NK-92 treated with Interleukin-12 subunit alpha and Interleukin-12 subunit beta, amount 100 ng/mL, for 24 hours (cell line): Measurements from ENCODE around the gene TTC34.
"Not testable (repeated sequence)": the region's sequence is repeated elsewhere in the genome, so short reads cannot be mapped to it uniquely, and the experiment has no call there.

ENCODE experiments used
- DNase-seq: peaks from one replicate; lab custom pipeline; 2025; lab: John Stamatoyannopoulos, UW

The TTC34 gene

GRCh38 chr1:2796890-2797740, 4.4 kb downstream of the TTC34 start:
- DNase-seq = no peak

DNA sequence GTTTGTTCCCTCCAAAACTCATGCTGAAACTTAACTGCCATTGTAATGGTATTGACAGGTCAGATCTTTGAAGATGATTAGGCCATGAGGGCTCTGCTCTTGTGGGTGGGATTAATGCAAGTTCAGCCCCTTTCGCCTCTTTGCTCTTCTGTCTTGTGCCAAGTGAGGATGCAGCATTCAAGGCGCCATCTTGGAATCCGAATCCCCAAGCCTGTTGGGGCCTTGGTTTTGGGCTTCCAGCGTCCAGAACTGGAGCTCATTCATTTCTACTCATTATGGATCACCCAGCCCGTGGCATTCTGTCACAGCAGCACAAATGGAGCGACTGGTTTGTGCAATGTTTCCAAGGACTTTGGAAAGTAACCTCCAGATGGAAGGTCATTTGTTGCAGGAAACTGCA, 5.6 kb downstream of the TTC34 start:
- DNase-seq = no peak

DNA sequence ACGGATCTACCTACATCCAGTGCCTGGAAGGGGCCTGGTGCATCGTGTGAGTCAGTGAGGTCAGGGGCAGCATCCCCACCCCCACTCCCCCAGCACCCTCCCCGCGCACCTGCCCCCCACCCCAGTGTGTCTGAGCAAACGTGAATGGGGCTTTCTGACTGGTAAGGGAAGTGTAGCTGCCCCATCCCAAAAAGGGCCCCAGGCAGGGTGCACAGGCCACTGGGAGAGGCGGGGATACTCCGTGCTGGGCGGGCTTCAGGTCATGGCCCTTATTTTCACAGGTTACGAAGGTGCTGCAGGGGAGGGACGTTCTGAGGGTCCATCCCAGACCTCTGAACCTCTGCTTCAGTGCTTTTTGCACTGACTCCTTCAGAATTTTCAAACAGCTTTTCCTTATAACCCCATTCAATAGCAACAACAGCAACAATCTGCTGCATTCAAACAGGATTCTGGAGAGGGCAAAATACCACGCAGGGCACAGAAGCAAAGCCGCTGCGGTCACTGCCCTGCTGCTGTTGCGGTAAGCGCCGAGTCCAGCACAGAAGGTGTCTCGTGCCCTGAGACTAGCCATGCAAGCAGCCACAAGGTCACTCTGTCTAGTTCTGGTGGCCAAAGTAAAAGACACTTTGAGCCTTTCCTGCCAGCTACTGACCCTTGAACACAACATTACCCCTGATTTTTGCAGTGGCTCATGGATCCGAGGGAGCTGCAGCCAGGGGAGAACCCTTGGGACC, 10.3 kb downstream of the TTC34 start:
- DNase-seq = no peak

DNA sequence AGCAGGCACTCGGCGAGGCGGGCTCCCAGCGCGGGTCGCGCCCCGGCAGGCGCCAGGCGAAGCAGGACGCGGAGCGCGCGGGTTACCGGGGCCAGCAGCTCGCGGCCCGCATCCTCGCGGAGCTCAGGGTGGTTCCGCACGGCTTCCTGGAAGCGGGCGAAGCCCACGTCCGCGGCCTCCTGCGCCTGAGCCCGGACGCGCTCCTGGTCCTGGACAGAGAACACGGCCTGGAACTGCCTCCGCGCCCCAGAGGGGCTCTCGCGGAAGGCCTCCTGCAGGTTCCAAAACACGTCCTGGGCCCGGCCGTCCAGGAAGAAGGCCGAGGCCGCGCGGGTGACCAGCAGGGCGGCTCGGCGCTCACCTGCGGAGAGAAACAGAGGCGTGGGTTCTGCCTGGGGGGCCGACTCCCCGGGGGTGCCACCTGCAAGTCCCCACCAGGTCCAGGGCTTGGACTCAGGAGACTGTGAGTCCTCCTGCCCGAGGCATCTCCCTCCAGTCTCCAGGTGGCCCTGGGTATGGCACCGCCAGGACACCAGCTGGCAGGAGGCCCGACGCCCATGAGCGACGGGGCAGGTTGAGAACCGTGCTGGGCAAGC, 11.4 kb downstream of the TTC34 start:
- DNase-seq = no peak

DNA sequence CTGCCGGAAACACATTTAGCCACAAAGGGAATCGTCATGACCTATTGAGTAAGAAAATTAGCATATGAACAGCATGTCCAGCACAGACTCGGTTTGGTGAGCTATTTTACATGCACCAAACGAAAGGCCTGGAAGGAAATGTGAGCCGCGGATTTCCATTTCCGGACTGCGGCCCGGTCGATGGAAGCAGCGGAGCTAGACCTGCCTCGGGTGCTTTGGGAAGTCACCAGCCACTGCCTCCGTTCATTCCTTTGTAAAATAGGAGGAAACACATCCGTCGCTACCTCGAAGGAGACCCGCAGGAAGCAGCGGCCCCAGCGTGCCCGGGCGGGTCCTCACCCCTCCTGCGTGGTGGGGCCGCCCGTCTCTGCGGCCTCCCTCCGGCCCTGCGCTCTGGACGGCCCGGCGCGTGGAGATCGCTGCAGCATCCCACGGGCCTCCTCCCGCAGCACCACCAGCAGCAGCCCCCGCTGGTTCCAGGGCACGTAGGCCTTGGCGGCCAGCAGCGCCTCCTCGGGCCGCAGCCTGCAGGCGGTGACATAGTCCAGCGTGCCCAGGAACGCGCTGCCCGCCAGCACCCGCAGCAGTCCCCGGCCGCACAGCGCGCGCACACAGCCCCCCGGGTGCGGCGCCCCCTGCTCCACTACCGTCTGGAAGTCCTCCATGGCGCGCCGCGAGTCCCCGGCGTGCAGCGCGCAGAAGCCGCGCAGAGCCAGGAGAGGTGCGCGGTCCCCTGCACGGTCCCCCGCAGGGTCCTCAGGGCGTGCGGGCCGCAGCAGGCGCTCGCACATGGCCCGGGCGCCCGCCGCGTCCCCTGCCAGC, 12.1 kb downstream of the TTC34 start:
- no peak for DNase-seq

DNA sequence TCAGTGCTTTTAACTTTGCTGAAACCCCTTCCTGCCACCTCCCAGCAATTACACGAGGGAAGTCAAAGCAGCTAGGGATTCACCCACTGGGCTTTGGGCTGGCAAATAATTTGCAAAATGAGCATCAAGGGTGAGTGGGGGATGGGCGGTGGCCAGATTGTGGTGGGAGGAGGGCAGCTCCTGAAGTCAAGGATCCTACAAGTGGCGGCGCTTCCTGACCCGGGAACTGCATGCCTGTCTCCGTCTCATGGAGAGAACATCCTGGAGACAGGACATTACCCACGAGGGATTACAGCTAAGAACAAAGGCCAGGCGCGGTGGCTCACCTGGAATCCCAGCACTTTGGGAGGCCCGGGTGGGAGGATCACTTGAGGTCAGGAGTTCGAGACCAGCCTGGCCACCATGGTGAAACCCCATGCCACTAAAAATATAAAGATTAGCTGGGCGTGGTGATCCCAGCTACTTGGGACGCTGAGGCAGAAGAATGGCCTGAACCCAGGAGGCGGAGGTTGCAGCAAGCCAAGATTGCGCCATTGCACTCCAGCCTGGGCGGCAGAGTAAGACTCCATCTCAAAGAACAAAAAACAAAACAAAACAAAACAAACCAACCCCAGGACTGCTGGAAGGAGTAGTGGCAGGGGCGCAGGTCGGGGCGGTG, 12.9 kb downstream of the TTC34 start:
- DNase-seq = no peak

DNA sequence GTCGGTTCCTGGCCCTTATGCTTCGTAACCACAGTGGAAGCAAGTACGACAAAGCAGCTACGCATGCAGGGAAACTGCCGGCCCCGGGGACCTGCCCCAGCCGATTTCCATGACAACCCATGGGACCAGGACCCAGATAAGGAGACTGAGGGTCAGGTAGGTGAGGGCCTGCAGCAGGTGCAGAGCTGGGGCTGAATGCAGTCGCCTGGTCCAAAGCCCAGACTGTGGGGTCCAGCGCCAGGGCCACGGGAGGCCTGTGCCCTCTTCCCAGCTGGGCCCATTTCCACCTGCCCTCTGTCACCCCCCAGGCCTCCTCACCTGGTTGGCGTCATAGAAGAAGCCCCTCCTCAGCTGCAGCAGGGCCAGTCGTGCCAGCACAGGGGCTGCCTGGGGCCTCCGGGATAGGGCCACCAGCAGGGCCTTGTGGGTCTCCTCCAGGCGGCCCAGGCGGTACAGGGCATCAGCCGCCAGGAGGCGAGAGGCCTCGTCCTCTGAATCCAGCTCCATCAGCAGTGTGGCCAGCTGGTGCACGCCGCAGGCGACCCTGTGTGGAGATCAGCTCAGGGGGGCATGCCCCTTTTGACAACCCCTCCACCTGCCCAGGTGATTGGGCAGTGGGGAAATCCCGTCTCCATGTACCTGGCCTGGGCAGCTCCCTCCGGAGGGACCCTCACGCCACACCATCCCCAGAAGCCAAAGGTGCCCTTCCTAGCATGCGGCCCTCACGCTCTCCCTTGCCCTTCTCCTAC, 14.2 kb downstream of the TTC34 start:
- no peak for DNase-seq

GRCh38 chr1:2786329-2787162, 14.9 kb downstream of the TTC34 start:
- DNase-seq = no peak

DNA sequence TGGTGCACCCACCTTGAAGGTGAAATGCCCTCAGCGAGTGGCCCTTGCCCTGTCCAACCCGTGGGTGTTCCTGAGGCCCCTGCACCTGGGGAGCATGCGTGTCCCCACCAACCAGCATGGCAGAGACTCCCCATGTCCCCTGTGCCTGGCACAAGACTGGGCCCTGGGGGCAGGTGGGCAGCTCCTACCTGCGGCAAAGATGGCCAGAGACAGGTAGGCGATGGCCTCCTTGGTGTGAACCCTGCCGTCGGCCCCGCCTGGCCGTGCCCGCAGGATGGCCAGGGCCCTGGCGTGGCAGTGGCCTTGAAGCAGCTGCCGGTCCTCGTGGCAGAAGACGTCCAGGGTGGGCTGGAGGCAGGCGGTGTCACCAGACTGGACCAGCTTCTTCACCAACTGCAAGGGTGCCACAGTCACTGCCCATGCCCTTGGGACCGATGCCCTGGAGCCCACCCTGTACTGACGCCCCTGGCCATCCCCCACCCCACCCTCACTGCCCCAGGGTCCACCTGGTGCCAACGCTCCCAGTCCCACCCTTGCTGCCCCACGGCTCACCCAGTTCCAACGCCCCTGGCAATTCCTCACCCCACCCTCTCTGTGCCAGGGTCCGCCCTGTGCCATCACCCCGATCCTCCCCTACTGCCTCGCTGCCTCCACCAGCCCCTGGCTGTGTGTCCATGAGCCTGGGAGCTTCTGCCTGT, 15.7 kb downstream of the TTC34 start:
- DNase-seq = no peak

GRCh38 chr1:2784854-2785630, 16.5 kb downstream of the TTC34 start:
- DNase-seq = no peak

GRCh38 chr1:2783435-2784397, 17.8 kb downstream of the TTC34 start:
- no peak for DNase-seq

GRCh38 chr1:2783069-2783434, 18.4 kb downstream of the TTC34 start:
- DNase-seq = no peak

GRCh38 chr1:2781627-2782026, 19.9 kb downstream of the TTC34 start:
- DNase-seq = no peak

- no peak for DNase-seq
Measured at GRCh38 chr1:2778220-2778592, 23.3 kb downstream of the TTC34 start.

DNA sequence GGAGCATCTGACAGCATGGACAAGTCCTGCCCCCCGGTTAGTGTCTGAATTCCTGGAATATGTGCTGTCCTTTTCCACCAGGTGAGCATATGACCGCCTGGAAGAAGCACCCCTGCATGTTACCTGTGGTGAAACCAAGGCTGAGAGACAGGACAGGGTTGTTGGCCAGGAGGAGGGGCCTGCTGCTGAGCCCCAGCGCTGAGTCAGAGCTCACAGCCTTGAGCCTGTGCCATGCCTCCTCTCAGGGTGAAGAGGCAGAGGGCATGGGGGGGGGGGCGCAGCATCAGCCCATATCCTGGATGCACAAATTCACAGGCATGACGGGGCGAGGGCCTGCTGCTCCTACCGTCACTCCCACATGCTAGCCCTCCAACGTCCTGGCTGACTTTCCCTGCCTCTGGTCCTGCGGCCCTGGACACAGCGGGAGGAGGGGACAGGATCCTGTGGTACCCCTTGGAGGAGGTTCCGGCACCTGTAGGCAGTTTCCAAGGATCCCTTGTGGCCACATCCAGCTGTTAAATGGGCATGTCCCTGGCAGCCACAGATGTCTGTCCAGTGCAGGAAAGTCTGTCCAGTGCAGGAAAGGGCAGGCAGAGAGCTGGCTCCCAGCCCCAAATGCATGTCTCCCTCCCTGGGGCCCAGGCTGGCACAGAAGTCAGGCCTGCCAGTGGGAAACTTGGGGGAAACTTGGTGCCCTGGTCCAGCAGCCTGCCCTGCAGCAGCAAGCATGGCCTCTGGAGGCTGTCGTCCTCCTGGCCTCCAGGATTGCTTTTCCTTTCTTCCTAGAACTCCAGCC, 23.9 kb downstream of the TTC34 start:
- DNase-seq = no peak

GRCh38 chr1:2775333-2775732, 26.2 kb downstream of the TTC34 start:
- not testable (repeated sequence) for DNase-seq

DNA sequence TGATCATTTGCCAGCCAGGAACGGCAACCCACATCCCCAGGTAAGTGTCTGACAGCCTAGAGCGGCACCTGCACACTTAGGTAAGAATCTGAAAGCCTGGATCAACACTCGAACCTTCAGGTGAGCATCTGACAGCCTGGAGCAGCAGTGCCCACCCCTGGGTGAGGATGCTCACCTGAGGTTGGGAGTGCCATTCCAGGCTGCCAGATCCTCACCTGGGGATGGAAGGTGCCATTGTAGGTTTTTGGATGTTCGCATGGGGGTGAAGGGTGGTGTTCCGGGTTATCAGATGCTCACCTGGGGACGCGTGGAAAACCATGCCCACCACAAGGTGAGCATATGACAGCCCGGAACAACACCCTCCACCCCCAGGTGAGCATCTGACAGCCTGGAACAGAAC, 33.4 kb downstream of the TTC34 start:
- DNase-seq = not testable (repeated sequence)
